Ramos (cell line): ENCODE results near the gene ARL13A.
"Not testable (repeated sequence)": the region's sequence is repeated elsewhere in the genome, so short reads cannot be mapped to it uniquely, and the experiment has no call there.

ENCODE experiments used
- in situ Hi-C: fragments of 300-500 bp; cut with MboI; formaldehyde crosslinking; loops from one replicate; pipeline ENCODE4 v1.14.3; 2022; ENCODE audit warnings: low sequenced_read_pairs; ENCODE audit not compliant: unreplicated experiment

ARL13A gene

DNA sequence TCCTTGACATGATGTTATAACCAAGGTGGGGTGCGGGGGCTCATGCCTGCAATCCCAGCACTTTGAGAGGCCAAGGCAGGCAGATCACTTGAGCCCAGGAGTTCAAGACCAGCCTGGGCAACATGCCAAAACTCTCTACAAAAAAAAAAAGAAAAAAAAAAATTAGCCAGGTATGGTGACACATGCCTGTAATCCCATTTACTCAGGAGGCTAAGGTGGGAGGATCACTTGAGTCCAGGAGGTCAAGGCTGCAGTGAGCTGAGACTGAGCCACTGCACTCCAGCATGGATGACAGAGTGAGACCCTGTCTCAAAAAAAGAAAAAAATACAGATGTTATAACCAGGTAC, 12.0 kb downstream of the ARL13A start:
- in situ Hi-C loops, result not testable (repeated sequence)

DNA sequence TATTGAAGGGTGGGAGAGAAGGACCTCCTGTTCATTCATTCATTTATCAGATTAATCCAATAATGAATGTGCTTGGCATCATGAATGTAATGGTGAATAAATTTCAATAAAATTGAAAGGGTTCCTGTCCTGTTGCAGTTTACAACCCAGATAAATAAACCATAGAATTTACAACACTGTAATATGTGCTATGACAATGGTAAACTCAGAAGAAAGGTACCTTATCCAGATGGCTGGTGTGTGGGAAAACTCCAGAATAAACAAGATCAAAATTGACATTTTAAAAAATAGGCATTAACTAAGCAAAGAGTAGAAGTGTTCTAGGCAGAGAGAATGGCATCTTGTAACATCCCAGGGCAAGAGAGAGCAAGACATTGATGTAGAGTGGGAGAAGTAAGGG, 15.3 kb downstream of the ARL13A start:
- in situ Hi-C loops, result no loop called here

DNA sequence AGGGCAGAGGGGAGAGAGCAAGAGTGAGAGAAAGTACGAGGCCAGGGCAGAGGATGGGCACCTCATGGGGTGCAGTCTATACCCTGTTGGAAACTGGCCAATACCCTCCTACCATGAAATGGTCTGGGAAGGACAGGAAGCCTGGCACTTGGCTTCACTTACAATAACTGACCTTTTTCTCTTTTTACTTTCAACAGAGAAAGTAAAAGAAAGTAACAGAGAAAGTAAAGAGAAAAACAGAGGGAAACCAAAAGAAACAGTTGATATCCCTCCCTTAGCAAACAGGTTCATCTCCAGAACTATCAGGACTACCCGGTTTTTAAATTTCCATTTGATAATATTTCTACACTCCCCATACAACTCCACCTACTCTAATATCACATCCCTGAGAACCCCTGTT, 20.6 kb downstream of the ARL13A start:
- in situ Hi-C loops, result no loop called here

DNA sequence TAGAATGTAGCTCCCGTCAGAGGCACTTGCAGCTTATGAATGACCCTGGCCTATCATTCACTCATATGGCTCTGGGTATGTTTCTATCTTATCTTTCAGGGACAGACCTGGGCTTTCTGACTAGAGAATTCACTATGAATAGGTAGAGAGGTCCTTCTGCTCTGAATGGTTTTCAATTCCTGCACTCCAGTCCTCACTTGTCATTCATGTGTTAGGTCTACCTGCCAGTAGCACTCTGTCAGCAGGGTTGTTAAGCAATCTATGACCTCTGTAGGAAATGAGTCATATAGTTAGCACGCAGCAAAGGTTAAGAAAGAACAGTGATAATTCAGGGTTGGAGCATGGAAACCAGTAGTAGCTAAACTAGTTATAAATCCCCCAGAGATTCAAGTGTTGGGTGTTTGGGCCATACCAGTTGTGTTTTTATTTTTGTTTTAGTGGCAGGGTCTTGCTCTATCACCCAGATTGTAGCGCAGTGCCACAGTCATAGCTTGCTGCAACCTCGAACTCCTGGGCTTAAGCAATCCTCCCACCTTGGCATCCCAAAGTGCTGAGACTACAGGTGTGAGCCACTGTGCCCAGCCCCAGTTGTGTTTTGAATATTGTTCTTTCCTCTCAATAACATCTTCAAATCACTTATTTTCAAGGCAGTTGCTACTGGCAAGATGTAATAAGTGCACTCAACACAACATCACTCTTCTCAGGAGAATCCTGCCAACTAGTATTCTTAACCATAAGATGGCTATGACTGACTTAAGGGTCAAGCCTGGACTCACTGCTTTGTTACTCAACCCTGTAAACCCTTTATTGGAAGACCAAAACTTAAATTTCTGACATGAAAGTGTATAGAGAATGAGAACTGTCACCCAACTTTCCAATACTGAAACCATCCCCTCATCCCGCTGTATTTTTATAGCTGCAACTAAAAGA, 25.1 kb downstream of the ARL13A start:
- in situ Hi-C loops, result no loop called here

DNA sequence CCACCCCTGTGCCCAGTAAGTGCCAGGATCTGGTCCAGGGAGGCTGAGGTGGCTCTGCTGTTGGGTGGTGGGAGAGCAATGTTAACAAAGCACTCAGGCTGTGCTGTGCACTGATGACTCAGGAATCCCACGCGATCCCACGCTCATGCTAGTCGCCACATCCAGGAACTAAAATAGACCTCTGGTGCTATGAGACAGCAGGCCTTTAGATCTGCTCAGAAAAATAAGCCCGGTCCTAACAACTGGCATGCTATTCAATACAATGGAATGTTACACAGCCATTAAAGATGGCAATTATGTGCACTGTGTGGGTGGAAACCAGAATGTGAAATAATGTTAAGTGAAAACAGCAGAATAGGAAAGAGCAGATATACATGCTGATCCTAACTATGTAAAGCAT, 26.0 kb downstream of the ARL13A start:
- in situ Hi-C loops, result no loop called here

DNA sequence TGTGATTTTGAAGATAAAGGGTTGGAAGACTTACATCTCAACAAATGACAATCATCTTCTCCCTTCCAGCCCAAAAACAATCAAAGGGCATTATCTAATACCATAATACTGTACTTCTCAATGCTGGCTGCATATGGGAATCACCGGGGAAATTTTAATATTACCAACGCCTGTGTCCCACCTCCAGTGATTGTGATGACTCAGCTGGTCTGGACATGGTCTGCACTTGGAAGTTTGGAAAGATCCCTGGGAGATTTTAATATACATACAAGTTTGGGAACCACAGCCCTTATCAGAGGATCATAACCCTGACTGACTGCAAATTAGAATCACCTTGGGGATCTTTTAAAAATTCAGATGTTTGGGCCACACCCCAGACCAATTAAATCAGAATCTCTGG, 29.9 kb downstream of the ARL13A start:
- in situ Hi-C loops, result no loop called here

DNA sequence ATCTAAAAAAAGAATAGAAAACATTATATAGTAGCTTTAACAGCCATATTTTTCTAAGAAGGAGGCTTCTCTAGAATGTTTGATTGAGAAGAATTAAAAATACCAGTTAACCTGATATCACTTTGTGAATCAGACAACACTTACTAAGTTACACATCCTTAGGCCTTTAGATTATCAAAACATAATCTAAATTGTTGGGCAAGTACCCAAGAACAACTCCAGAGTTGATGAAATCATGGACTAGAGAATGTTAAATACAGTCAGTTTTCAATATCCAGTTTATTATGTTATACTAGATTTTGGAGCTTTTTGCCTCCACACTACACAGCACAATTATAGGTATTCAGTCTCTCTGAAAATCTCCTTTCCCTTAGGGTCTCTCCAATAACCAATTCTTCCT, 39.6 kb downstream of the ARL13A start:
- in situ Hi-C loops, result no loop called here

DNA sequence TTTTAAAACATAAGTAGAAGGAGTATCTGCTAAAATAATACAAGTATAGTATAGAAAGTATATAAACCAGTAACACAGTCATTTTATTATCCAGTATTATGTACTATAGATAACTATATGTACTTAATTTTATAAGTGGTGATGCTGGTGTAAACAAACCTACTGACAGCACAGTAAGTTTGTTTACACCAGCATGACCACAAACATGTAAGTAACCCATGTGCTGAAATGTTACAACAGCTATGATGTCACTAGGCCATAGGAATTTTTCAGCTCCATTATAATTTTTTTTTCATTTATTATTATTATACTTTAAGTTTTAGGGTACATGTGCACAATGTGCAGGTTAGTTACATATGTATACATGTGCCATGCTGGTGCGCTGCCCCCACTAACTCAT, 42.5 kb downstream of the ARL13A start:
- in situ Hi-C loops, result not testable (repeated sequence)

DNA sequence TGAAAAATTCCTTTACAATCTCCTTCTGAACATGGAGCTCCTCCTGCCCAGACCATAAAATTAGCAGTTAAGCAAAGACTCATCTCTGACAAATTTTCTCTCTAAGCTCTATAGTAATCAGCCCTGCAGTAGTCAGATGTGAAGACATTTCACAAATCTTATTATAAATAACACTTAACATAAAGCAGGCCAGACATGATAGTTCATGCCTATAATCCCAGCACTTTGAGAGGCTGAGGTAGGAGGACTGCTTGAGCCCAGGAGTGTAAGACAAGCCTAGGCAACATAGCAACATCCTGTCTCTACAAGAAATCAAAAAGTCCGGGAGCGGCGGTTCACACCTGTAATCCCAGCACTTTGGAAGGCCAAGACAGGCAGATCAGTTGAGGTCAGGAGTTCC, 52.5 kb downstream of the ARL13A start:
- in situ Hi-C loops, result no loop called here

DNA sequence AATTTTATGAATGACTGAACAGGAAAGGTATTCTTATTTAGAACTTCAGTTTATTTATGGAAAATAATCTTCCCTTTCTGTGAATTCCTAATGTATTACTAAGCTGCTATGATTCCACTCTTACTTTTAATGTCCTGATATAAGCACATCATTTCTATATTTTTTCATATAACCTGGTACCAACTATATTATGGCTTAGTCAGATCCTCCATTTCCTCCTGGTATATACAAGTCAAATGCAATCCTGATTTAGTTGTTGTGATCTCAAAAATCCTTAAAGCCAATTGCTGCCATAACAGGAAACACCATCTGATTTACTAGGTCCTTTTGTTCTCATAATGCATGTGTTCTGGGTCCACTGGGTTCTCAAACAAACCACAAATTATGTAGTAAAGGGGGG, 55.6 kb downstream of the ARL13A start:
- in situ Hi-C loops, result no loop called here

DNA sequence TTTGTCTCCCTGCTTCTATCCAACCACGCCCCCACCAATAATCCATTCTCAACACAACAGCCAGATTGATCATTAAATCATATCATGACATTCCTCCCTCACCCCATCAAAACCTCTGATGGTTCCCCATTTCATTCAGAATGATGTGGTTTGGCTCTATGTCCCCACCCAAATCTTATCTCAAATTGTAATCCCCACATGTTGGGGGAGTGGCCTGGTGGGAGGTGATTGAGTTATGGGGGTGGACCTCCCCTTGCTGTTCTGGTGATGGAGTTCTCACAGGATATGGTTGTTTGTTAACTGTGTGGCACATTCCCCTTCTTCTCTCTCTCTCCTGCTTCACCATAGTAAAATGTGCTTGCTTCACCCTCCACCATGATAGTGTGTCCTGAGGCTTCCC, 59.1 kb downstream of the ARL13A start:
- in situ Hi-C loops, result no loop called here

DNA sequence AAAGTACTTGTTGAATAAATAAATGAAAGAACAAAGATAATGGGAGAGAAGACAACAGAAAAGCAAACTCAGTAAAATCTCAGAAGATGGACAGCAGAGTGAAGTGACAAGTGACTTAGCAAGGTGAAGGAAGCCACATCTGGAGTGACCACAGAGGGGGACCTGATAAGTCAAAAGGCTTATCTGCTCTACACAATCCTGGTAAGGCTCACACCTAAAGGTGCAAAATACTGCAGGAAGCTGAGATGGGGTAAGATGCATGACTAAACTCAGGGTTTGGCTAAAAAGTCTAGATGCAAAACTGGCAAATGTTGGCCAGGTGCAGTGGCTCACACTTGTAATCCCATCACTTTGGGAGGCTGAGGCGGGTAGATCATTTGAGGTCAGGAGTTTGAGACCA, 60.2 kb downstream of the ARL13A start:
- in situ Hi-C loops, result no loop called here

DNA sequence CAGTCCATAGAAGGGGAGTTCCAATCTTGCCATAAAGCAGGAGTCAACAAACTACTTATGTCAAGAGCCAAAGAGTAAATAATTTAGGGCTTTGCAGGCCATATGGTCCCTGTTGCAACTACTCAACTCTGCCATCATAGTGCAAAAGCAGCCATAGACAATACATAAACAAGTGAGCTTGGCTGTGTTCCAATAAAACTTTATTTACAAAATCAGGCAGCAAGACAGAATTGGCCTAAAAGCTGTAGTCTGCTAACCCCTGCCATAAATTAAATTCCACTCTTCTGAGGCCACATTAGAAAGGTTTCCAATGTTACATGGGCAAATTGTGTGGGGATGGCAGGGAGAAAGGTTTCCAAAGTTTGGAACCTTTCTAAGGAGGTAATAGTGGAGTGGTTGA, 67.7 kb downstream of the ARL13A start:
- in situ Hi-C loops, result no loop called here

DNA sequence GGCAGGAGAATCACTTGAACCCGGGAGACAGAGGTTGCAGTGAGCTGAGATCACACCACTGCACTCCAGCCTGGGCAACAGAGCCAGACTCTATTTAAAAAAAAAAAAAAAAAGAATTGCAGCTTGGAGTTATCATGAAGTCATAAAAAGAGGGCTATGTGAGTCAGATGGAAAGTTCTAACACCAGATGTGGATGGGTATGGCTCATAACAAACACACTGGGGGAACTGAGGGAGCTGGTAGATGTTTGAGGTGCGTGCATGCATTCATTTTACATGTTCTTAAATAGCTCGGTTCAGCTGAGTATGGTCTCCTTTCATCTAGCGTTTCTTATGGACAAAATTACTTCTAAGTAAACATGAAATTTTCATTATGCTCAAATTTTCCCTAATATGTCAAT, 70.7 kb downstream of the ARL13A start:
- in situ Hi-C loops, result no loop called here
